Measurements from ENCODE around the gene MYL3. TPM values are rescaled to one million over a fixed set of nuclear protein-coding genes. Genes with fewer than 3 reads are reported as not detected.
A peak's percentile ranks its signal among the peaks of the same experiment; 100 is the strongest.

MYL3 gene
- total RNA-seq, 1 donor from 2014 or later: not detected

DNA sequence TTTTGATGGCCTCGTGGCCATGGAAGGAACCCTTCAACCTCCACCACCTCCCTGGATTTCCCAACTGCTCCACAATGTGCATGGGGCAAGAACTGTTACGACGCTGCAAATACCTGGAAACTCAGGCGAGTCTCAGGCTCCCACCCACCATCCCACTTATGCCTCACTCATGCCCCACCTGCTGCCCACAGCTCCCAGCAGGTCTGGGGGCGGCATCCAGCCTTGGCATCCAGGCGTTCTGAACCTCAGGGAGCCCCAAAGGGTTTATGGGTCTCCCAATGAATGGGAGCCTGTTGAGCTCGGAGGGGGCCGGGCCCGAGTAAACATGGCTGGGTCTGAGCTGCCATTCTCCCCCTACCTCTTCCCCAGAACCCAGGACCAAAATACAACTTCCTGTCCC is 12.3 kb upstream of the MYL3 start:
- Mint-ChIP-seq H3K27me3 (ENCODE audit: low read depth) (peaks cover 32% of the 10 kb centered on the region), H3K4me3 (ENCODE audit: low read depth) (no peak overlapping the region), H3K4me1 (ENCODE audit: low read depth) (peaks cover 7% of the 10 kb centered on the region), H3K27ac (no peak overlapping the region), H3K9me3 (no peaks in the 10 kb centered on the region), H3K36me3 (ENCODE audit: low read depth) (no peaks in the 10 kb centered on the region)
- intact Hi-C loops (cut with micrococcal nuclease): no loop called here
- DNase-seq (ENCODE audit: low spot score): no peak

DNA sequence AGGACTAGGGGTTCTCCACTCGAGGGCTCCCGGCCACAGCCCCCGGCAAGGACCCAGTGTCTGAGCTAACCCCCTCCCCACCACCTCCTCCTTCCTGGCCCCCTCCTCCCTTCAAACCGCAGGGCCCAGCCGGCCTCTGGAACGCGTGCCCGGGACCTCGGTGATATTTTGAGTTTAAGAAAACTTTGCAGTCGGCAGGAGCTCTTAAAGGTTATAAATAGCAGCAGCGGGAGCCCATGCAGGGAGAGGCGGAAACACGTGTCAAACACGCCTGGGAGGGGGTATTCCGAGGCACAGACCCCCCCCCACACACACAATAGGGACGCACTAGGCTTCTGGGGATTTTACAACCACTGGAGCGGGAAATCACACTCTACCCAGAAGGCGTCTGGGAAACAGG is 11.2 kb upstream of the MYL3 start:
- Mint-ChIP-seq H3K36me3 (ENCODE audit: low read depth) (no peaks in the 10 kb centered on the region), H3K27me3 (ENCODE audit: low read depth) (peaks cover 24% of the 10 kb centered on the region), H3K4me1 (ENCODE audit: low read depth) (peaks cover 7% of the 10 kb centered on the region), H3K4me3 (ENCODE audit: low read depth) (no peak overlapping the region), H3K9me3 (no peaks in the 10 kb centered on the region), H3K27ac (no peak overlapping the region)
- intact Hi-C loops (cut with micrococcal nuclease): no loop called here
- DNase-seq (ENCODE audit: low spot score): no peak

DNA sequence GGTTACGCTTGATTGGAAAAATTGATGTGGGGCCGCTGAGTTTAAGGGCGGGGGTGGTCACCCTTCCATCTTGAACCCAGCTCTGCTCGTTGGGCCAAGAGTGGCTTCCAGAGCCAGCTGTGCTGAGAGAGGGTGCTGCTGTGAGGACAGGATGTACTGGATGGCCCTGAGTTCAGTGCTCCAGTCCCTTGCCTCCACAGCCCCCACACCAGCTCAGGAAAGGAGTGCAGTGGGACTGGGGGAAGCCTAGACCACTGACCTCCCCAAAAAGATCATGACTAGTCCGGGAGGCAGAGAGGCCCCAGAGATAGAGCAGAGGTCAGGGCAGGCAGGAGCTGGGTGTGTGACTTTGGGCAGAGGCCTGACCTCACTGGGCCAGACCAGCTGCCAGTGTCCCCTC is 10.3 kb upstream of the MYL3 start:
- H3K9me3 Mint-ChIP-seq: no peaks in the 10 kb centered on the region
- H3K4me1 Mint-ChIP-seq (ENCODE audit: low read depth): peaks cover 7% of the 10 kb centered on the region
- intact Hi-C loops (cut with micrococcal nuclease): no loop called here
- H3K4me3 Mint-ChIP-seq (ENCODE audit: low read depth): no peak overlapping the region
- DNase-seq (ENCODE audit: low spot score): no peak
- no peaks in the 10 kb centered on the region for H3K36me3 Mint-ChIP-seq (ENCODE audit: low read depth)
- H3K27ac Mint-ChIP-seq: no peak overlapping the region
- H3K27me3 Mint-ChIP-seq (ENCODE audit: low read depth): peaks cover 17% of the 10 kb centered on the region

DNA sequence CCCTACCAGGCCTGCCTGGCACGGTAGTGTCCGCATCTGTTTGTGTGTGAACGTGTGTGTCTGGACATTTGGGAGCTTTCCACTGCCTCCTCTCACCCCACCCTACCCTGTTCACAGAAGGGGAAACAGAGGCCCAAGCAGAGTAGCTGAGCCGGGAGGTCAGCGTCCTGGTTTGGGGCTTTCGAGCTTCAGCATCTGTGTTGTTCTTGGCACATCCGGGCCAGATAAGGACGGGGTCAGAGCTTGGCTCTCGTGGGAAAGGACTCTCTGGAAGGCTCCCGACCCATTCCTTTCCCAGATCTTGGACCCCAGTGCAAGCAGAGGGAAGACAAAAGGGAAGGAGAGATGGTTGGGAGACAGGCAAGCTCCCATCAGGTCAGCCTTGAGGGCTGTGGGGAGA is 8.0 kb upstream of the MYL3 start:
- intact Hi-C loops (cut with micrococcal nuclease): no loop called here
- H3K27me3 Mint-ChIP-seq (ENCODE audit: low read depth): peaks cover 17% of the 10 kb centered on the region
- no peaks in the 10 kb centered on the region for H3K9me3 Mint-ChIP-seq
- H3K4me3 Mint-ChIP-seq (ENCODE audit: low read depth): no peak overlapping the region
- H3K36me3 Mint-ChIP-seq (ENCODE audit: low read depth): no peaks in the 10 kb centered on the region
- no peak overlapping the region for H3K27ac Mint-ChIP-seq
- peaks cover 7% of the 10 kb centered on the region for H3K4me1 Mint-ChIP-seq (ENCODE audit: low read depth)
- DNase-seq (ENCODE audit: low spot score): no peak

DNA sequence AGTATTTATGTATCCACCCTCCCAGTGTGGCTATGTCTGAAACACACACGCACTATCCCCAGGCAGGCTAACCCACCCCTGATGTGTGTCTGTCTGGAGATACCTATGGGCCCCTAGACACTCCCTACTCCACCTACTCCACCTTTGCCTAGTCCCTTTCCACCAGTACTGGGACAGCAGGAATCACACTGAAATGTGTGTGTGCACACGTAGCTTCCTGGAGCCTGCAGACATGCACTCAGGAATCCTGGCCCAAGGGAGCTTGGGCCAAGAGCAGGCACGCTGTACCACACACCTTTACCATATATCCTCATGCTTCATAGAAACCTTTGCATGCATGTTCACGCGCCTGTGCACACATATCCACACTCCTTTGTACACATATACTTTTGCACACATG is 7.4 kb upstream of the MYL3 start:
- intact Hi-C loops (cut with micrococcal nuclease): no loop called here
- Mint-ChIP-seq H3K27ac (no peak overlapping the region), H3K9me3 (no peaks in the 10 kb centered on the region), H3K4me1 (ENCODE audit: low read depth) (peaks cover 7% of the 10 kb centered on the region), H3K4me3 (ENCODE audit: low read depth) (no peak overlapping the region), H3K36me3 (ENCODE audit: low read depth) (no peaks in the 10 kb centered on the region), H3K27me3 (ENCODE audit: low read depth) (peaks cover 17% of the 10 kb centered on the region)
- DNase-seq (ENCODE audit: low spot score): no peak

DNA sequence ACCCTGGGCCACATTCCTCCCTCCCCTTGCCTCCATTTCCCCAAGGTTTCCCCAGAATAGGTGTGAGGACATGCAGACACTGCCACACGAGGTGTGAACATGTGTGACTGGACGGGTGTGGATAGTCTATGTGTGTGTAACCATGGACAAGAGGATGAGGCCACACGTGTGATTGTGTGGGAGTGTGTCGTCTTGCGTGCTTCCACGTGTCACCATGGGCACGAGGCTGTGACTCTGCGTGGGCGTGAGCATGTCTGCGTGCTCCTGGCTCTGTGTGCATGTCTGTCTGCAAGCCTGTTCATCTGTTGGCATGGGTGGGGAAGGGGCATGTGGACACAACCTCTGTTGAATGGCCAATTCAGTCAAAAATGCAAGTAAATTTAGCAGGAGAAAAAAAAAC is 6.2 kb upstream of the MYL3 start:
- Mint-ChIP-seq H3K4me3 (ENCODE audit: low read depth) (no peak overlapping the region), H3K4me1 (ENCODE audit: low read depth) (peaks cover 6% of the 10 kb centered on the region), H3K27me3 (ENCODE audit: low read depth) (peaks cover 11% of the 10 kb centered on the region), H3K36me3 (ENCODE audit: low read depth) (no peaks in the 10 kb centered on the region), H3K27ac (no peak overlapping the region), H3K9me3 (no peaks in the 10 kb centered on the region)
- intact Hi-C loops (cut with micrococcal nuclease): loop anchor here (5.0 kb wide), 2 partner anchors 38 to 453 kb away; no protein-coding TSS in a partner anchor
- DNase-seq (ENCODE audit: low spot score): no peak

DNA sequence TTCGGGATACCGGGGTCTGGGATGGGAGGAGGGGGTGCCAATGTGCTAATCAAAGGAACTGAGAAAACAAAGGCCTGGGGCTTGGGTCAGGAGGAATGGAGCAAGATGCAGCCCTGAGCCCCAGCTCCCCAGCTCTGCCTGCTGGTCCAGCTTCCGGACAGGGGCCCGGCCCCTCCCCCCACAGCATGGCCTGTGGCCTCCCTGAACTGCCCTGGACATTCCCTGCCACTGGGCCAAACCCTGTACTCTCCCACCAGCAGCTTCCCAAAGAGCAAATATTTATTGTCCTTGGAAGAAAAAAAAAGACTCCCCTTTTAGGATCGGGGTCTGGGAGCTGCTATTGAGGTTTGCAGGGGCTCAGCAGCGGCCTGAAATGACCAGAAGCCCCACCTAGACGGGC is 5.7 kb upstream of the MYL3 start:
- H3K27me3 Mint-ChIP-seq (ENCODE audit: low read depth): peaks cover 6% of the 10 kb centered on the region
- no peaks in the 10 kb centered on the region for H3K9me3 Mint-ChIP-seq
- no peaks in the 10 kb centered on the region for H3K36me3 Mint-ChIP-seq (ENCODE audit: low read depth)
- H3K4me3 Mint-ChIP-seq (ENCODE audit: low read depth): no peak overlapping the region
- no peak overlapping the region for H3K27ac Mint-ChIP-seq
- DNase-seq (ENCODE audit: low spot score): no peak
- peaks cover 5% of the 10 kb centered on the region for H3K4me1 Mint-ChIP-seq (ENCODE audit: low read depth)
- intact Hi-C loops (cut with micrococcal nuclease): loop anchor here (5.0 kb wide), 2 partner anchors 38 to 453 kb away; no protein-coding TSS in a partner anchor

DNA sequence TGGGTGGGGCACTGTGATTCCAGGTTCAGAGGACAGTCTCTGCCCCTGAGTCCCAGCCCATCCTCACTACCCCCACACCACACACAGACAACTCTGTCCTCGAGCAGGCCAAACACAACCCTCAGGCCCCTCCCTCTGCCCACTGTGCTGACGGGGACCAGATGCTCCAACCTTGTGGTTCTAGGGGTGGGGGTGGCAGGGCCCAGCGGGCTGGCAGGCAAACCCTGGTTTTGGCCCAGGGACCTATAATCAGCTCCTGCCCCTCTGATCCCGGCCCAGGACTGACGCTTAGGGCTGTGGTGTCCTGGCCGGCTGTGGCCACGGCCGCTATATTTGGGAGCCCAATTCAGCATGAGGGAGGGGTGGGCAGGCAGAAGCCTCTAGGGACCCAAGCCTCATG is 5.0 kb upstream of the MYL3 start:
- H3K4me1 Mint-ChIP-seq (ENCODE audit: low read depth): peaks cover 2% of the 10 kb centered on the region
- no peak overlapping the region for H3K4me3 Mint-ChIP-seq (ENCODE audit: low read depth)
- no peak for DNase-seq (ENCODE audit: low spot score)
- no peaks in the 10 kb centered on the region for H3K9me3 Mint-ChIP-seq
- intact Hi-C loops (cut with micrococcal nuclease): loop anchor here (5.0 kb wide), 2 partner anchors 39 to 454 kb away; no protein-coding TSS in a partner anchor
- no peaks in the 10 kb centered on the region for H3K36me3 Mint-ChIP-seq (ENCODE audit: low read depth)
- peaks cover 4% of the 10 kb centered on the region for H3K27me3 Mint-ChIP-seq (ENCODE audit: low read depth)
- no peak overlapping the region for H3K27ac Mint-ChIP-seq

DNA sequence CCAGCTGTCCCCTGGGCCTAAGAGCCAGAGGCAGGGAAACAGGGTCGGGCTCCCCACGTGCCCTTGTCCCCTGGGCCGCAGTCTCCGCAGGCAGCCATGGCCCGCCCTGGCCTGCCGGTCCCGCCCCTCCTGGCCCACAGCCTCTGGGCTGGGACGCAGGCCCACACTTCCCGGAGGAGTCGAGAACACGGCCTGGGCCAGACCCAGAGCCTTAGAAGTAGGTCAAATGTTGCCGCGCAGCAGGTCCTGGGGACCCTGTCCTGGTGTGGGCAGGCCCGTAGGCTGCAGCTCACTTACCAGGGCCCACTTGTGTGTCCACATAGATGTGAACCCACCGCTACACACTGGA is 4.3 kb upstream of the MYL3 start:
- peaks cover 4% of the 10 kb centered on the region for H3K27me3 Mint-ChIP-seq (ENCODE audit: low read depth)
- DNase-seq (ENCODE audit: low spot score): no peak
- no peak overlapping the region for H3K4me3 Mint-ChIP-seq (ENCODE audit: low read depth)
- no peaks in the 10 kb centered on the region for H3K9me3 Mint-ChIP-seq
- H3K36me3 Mint-ChIP-seq (ENCODE audit: low read depth): no peaks in the 10 kb centered on the region
- H3K27ac Mint-ChIP-seq: no peak overlapping the region
- no peaks in the 10 kb centered on the region for H3K4me1 Mint-ChIP-seq (ENCODE audit: low read depth)
- intact Hi-C loops (cut with micrococcal nuclease): loop anchor here (2.0 to 5.0 kb wide), 3 partner anchors 27 to 455 kb away; no protein-coding TSS in a partner anchor

DNA sequence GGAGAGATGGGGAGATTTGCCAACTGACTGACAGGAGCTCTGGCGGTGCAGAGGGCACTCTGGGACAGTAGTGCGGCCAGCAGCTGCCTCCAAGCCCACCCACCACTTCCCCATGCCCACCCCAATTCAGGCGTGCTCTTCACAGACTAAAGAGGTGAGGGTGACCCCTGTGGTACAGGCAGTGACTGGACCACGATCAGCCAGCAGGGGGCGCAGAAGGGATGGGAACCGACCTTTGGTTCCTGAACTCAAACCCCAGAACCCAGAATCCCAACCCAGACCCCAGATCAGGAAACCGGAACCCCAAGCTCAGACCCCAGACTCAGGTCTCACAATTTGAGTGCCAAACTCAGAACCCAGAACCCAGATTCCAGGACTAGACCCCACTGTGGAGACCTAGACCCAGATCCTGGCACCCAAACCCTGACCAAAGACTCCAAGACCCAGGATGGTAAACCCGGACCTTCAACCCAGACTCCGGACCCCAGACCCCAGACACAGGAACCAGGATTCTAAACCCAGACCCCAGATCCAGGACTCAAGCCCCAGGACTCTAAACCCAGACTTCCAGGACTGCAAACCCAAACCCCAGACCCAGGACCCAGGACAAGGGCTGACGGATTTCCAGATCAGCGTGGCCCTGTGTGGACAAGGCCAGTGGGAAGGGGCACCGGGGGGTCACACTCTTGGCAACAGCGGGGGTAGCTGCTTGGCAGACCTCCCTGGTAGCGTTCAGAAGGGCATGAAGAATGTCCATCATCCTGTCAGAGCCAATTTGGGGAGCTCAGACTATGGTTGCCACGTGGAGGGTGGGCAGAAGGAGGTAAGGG is 3.7 kb upstream of the MYL3 start:
- H3K27me3 Mint-ChIP-seq (ENCODE audit: low read depth): peaks cover 4% of the 10 kb centered on the region
- H3K9me3 Mint-ChIP-seq: no peaks in the 10 kb centered on the region
- no peak overlapping the region for H3K4me3 Mint-ChIP-seq (ENCODE audit: low read depth)
- intact Hi-C loops (cut with micrococcal nuclease): loop anchor here (2.0 to 5.0 kb wide), 3 partner anchors 28 to 455 kb away; no protein-coding TSS in a partner anchor
- no peak overlapping the region for H3K27ac Mint-ChIP-seq
- H3K36me3 Mint-ChIP-seq (ENCODE audit: low read depth): no peaks in the 10 kb centered on the region
- no peaks in the 10 kb centered on the region for H3K4me1 Mint-ChIP-seq (ENCODE audit: low read depth)
- DNase-seq (ENCODE audit: low spot score): peak; percentile 54

DNA sequence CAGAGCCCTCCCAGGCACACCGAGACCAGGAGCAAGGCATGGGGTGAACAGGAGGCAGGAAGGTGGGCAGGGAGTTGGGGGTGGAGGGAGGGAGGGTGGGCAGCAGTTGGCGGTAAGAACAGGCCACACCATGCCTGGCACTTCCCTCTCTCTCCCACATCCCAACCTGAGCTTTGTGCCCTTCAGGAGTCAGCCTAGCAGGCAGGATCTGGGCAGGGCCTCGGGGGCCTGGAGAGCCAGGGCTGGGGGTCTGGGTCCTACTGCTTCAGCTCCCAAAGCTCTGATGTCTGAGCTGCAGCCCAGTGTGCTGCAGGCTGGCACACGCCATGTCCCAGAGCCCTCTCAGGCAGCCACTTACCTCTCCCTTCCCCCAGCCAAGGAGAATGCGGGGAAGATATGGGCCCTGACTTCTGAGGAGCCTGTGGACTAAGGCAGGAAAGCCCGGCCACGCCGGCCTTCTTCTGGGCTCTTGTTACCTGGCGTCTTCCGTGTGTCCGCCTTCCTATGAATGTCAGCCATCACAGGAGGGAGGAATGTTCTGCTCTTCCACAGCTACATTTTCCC is 2.9 kb upstream of the MYL3 start:
- H3K36me3 Mint-ChIP-seq (ENCODE audit: low read depth): no peaks in the 10 kb centered on the region
- no peak overlapping the region for H3K27ac Mint-ChIP-seq

DNA sequence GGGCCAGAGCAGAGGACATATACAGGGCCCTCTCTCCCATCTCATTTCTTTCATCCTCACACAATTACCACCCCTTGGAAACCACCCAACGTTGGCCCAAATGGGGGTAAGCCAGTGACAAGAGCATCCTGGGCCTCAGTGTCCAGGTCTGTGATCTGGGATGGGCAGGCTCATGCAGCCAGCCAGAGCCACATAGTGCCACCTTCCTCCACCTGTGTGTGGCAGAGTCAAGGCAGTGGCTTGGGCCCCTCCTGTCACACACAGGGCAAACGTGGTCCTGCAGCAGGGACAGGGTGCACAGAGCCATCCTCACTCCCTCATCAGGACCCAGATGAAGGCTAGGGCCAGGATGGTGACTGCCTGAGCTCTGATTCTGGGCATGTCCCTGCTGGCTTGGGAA is 2.3 kb upstream of the MYL3 start:
- no peak overlapping the region for H3K27ac Mint-ChIP-seq
- no peaks in the 10 kb centered on the region for H3K9me3 Mint-ChIP-seq
- intact Hi-C loops (cut with micrococcal nuclease): loop anchor here (5.0 kb wide), 2 partner anchors 42 to 457 kb away; no protein-coding TSS in a partner anchor
- H3K27me3 Mint-ChIP-seq (ENCODE audit: low read depth): peaks cover 2% of the 10 kb centered on the region
- no peak overlapping the region for H3K4me3 Mint-ChIP-seq (ENCODE audit: low read depth)
- DNase-seq (ENCODE audit: low spot score): no peak
- no peaks in the 10 kb centered on the region for H3K36me3 Mint-ChIP-seq (ENCODE audit: low read depth)
- no peaks in the 10 kb centered on the region for H3K4me1 Mint-ChIP-seq (ENCODE audit: low read depth)

More for the DNA sequence above, 2.9 kb upstream of the MYL3 start:
- Mint-ChIP-seq H3K27me3 (ENCODE audit: low read depth) (peaks cover 4% of the 10 kb centered on the region), H3K9me3 (no peaks in the 10 kb centered on the region), H3K4me3 (ENCODE audit: low read depth) (no peak overlapping the region), H3K4me1 (ENCODE audit: low read depth) (no peaks in the 10 kb centered on the region)
- no peak for DNase-seq (ENCODE audit: low spot score)
- intact Hi-C loops (cut with micrococcal nuclease): loop anchor here (2.0 to 5.0 kb wide), 3 partner anchors 29 to 456 kb away; no protein-coding TSS in a partner anchor

DNA sequence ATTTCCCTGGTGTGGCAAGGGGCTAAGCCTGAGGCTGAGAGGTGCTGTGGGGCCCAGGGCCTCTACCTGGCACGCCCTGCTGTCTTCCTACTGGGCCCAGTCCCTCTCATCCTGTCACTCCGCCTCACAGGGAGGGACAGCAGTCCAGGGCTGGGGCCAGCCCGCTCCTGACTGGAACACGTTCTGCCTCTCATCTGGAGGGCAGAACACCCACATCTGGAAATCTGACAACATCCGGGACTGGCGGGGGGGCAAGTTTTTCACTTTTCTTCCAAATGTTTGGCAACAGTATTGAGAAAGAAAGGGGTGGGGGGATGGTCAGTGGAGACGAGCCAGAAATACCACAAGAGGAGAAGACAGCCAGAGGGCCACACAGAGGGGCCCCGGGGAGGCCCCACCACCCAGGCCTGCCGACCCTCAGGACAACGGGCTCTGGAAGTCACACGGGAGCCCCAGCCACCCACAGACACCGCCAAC is 1.8 kb upstream of the MYL3 start:
- no peaks in the 10 kb centered on the region for H3K36me3 Mint-ChIP-seq (ENCODE audit: low read depth)
- no peaks in the 10 kb centered on the region for H3K9me3 Mint-ChIP-seq
- intact Hi-C loops (cut with micrococcal nuclease): loop anchor here (5.0 kb wide), 2 partner anchors 42 to 457 kb away; no protein-coding TSS in a partner anchor
- no peaks in the 10 kb centered on the region for H3K4me1 Mint-ChIP-seq (ENCODE audit: low read depth)
- peaks cover 2% of the 10 kb centered on the region for H3K27me3 Mint-ChIP-seq (ENCODE audit: low read depth)
- no peak overlapping the region for H3K4me3 Mint-ChIP-seq (ENCODE audit: low read depth)
- no peak for DNase-seq (ENCODE audit: low spot score)
- H3K27ac Mint-ChIP-seq: no peak overlapping the region
